PFSK-1 (cell line): ENCODE results near the gene SERPINB8.

Experiments used
- FOXP2 ChIP-seq: optimal IDR thresholded peaks from 2 replicates; pipeline ENCODE3; 2011; ENCODE audit warnings: borderline replicate concordance, control low read depth, inconsistent platforms; ENCODE audit not compliant: insufficient read depth; ENCODE audit errors: extremely low read length, extremely low read depth
- POLR2AphosphoS5 ChIP-seq: IDR thresholded peaks from 2 replicates; pipeline ENCODE4 v1.6.1; 2012; ENCODE audit warnings: low read depth, mild to moderate bottlenecking, control low read depth, low read length, moderate library complexity
- SIN3A ChIP-seq: IDR thresholded peaks from 2 replicates; pipeline ENCODE4 v1.6.1; 2012; ENCODE audit warnings: mild to moderate bottlenecking, low read length, moderate library complexity, borderline replicate concordance; ENCODE audit not compliant: insufficient read depth
- TAF1 ChIP-seq: IDR thresholded peaks from 2 replicates; pipeline ENCODE4 v1.6.1; 2012; ENCODE audit warnings: low read length, control low read depth, borderline replicate concordance; ENCODE audit not compliant: insufficient read depth
- TF ChIP-seq, protein P1 (sequence below), 2 experiments: IDR thresholded peaks; 2 replicates each; pipeline versions ENCODE4 v1.6.1 to v1.8.0; 2011 to 2012; ENCODE audit warnings: low read depth in 2 of 2, low read length in 2 of 2, control low read depth in 1 of 2, inconsistent platforms in 1 of 2, mild to moderate bottlenecking in 1 of 2, moderate library complexity in 1 of 2; ENCODE audit not compliant: insufficient read depth in 1 of 2

The SERPINB8 gene

DNA sequence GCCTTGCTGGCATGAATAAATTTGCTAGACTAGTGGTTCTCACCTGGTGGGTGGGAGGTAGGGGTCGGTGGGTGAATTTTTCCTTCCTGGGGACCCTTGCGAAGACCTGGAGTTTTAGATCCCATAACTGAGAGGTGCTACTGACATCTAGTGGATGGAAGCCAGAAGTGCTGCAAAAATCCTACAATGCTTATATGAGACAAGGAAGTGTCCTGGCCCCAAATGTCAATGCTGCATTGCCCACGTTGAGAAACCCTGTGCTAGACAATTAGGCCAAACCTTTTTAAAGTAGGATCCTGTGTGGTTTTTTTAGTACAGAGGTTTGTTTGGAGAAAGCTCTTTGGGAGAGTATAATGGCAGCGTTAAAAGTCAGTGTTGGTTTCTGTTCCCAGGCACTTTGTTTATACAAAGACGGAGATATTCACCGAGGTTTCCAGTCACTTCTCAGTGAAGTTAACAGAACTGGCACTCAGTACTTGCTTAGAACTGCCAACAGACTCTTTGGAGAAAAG is 9.6 kb downstream of the SERPINB8 start:
- TF ChIP-seq TAF1 (no peak), SIN3A (no peak), FOXP2 (no peak), POLR2AphosphoS5 (no peak)
- TF ChIP-seq, protein P1, sequence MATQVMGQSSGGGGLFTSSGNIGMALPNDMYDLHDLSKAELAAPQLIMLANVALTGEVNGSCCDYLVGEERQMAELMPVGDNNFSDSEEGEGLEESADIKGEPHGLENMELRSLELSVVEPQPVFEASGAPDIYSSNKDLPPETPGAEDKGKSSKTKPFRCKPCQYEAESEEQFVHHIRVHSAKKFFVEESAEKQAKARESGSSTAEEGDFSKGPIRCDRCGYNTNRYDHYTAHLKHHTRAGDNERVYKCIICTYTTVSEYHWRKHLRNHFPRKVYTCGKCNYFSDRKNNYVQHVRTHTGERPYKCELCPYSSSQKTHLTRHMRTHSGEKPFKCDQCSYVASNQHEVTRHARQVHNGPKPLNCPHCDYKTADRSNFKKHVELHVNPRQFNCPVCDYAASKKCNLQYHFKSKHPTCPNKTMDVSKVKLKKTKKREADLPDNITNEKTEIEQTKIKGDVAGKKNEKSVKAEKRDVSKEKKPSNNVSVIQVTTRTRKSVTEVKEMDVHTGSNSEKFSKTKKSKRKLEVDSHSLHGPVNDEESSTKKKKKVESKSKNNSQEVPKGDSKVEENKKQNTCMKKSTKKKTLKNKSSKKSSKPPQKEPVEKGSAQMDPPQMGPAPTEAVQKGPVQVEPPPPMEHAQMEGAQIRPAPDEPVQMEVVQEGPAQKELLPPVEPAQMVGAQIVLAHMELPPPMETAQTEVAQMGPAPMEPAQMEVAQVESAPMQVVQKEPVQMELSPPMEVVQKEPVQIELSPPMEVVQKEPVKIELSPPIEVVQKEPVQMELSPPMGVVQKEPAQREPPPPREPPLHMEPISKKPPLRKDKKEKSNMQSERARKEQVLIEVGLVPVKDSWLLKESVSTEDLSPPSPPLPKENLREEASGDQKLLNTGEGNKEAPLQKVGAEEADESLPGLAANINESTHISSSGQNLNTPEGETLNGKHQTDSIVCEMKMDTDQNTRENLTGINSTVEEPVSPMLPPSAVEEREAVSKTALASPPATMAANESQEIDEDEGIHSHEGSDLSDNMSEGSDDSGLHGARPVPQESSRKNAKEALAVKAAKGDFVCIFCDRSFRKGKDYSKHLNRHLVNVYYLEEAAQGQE (IDR thresholded peaks at IDR 0.05; ENCODE audit: insufficient read depth in 1 of 2, low read depth in 2 of 2, low read length in 2 of 2) = no peak

DNA sequence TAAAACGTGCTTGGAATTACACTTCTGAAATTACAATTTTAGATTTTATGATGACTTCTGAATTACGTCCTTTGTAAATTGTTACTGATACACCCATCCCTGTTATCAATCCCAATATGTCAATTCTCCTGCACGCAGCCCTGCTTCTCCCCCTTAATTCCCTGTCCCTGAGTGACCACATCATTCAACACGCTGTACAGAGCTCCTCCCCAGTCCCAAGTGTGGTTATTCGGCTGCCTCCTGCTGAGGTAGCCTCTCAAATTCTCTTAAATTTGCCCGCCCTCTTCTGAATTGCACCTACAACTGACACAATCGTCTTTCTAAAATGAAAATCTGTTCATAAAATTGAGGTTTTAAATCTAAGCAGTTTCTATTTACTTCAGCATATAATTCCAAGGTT is 10.1 kb downstream of the SERPINB8 start:
- TF ChIP-seq TAF1 (no peak), POLR2AphosphoS5 (no peak)

DNA sequence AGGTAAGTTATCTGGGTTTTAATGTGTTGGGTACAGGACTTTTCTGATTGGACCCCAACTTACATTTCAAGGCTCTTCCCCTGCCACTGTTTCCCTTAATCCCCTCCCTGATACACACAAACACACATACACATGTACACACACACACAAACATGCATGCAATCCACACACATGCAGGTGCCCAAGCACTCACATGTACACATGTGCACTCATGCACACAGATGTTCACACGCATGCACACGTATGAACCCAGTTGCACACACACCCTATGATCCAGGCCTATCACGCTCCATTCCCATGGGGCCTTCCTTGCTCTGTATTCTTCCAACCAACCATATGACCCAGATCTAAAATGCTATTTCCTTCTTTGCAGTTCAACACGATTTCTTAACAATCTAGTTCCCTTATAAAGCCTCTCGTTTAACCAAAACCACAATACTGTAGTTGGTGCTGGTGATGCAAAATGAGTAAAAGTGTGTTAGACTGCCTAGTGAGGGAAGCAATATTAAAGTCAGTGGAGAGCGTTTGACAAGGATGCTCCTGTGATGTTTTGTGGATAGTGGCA is 11.1 kb downstream of the SERPINB8 start:
- TF ChIP-seq, protein P1 (IDR thresholded peaks at IDR 0.05; ENCODE audit: insufficient read depth in 1 of 2, low read depth in 2 of 2, low read length in 2 of 2) = no peak
- TF ChIP-seq SIN3A (no peak), POLR2AphosphoS5 (no peak), FOXP2 (no peak), TAF1 (no peak)

DNA sequence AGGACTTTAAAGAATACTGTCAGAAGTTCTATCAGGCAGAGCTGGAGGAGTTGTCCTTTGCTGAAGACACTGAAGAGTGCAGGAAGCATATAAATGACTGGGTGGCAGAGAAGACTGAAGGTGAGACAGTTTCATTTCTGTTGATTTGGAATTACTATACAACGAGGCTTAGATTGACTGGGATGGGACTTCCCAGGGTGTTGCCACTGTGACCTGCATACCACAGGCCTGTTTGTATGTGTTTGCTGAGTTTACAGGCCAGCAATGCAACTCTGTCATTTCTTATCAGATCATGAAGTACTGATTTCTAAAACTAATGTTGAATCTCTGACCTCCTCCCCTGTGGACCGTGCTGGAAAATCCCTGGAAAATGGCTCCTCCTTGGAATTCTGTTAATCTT is 11.8 kb downstream of the SERPINB8 start:
- TF ChIP-seq POLR2AphosphoS5 (no peak), FOXP2 (no peak), TAF1 (no peak), SIN3A (no peak)
- TF ChIP-seq, protein P1 (IDR thresholded peaks at IDR 0.05; ENCODE audit: insufficient read depth in 1 of 2, low read depth in 2 of 2, low read length in 2 of 2) = no peak

DNA sequence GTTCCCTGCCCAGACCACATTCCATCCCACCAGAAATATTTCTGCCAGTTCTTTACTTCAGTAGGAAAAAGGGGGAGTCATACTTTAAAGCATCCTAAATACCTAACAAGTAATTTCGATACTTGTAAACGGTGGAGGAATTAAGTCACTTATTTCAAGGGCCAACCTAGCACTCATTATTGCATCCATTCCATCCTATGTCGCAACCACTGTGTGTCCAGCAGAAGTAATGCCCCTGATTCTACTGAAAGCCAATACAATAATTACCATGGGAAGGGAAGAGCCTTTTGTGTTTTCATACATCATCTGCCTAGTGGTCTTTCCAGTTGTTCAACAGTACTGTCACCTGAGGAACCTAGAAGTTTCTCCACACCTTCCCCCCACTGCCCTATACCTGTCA is 12.5 kb downstream of the SERPINB8 start:
- TF ChIP-seq, protein P1 (IDR thresholded peaks at IDR 0.05; ENCODE audit: insufficient read depth in 1 of 2, low read depth in 2 of 2, low read length in 2 of 2) = no peak
- TF ChIP-seq FOXP2 (no peak), POLR2AphosphoS5 (no peak), TAF1 (no peak), SIN3A (no peak)
